Tibial nerve (tissue), 4 donors: ENCODE data around the gene UBE2D1.

Source experiments
- CTCF ChIP-seq, 5 experiments: fragments of 200-600 bp in 3 of 5; fragments of 450-650 bp in 2 of 5; sonication (generic) in 3 of 5; IDR thresholded peaks; one replicate each; pipeline ENCODE4 v1.5.1; 2016 to 2019; ENCODE audit warnings: antibody characterized with exemption in 5 of 5, mild to moderate bottlenecking in 3 of 5, moderate library complexity in 2 of 5
- EP300 ChIP-seq, 2 donors: sonication (generic); formaldehyde crosslinking; IDR thresholded peaks; one replicate each; pipeline ENCODE4 v1.6.1; 2017; ENCODE audit warnings: antibody characterized with exemption in 2 of 2, mild to moderate bottlenecking in 1 of 2
- POLR2A ChIP-seq, 2 donors: fragments of 450-650 bp; IDR thresholded peaks; one replicate each; pipeline ENCODE4 v1.6.1; 2017; ENCODE audit warnings: antibody characterized with exemption in 2 of 2, mild to moderate bottlenecking in 2 of 2, moderate library complexity in 2 of 2

GRCh38 chr10:58350023-58350422 lies 15.2 kb downstream of the UBE2D1 start:
- TF ChIP-seq CTCF (IDR thresholded peaks at IDR 0.05) (no peak), POLR2A (IDR thresholded peaks at IDR 0.05) (no peak), EP300 (IDR thresholded peaks at IDR 0.05) (no peak)
